NCI-H510A treated with DMSO at 0.1 percent for 48 hours (cell line): ENCODE results near the gene NF2.
A peak's percentile ranks its signal among the peaks of the same experiment; 100 is the strongest.

Source experiments
- DNase-seq: peaks from one replicate; lab custom pipeline; 2025; lab: John Stamatoyannopoulos, UW

NF2 gene

DNA sequence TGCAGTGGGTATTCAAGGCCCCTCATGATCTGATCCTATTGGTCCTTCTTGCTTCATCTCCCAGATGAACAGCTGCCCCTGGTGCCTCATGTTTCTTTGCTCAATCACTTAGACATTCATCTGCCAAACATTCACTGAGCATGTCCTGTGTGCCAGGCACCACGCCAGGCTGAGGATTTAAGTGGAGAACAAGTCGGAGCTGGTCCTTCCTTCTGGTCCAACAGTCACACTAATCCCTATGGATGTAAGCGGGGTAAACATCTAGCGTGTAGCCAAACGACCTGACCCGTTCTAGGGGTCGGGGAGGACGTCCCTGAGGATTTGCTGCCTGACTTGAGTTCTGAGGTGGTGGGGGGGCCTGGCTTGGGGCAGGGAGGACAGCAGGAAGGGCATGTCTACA is 141.5 kb downstream of the NF2 start:
- DNase-seq: peak; percentile 37

DNA sequence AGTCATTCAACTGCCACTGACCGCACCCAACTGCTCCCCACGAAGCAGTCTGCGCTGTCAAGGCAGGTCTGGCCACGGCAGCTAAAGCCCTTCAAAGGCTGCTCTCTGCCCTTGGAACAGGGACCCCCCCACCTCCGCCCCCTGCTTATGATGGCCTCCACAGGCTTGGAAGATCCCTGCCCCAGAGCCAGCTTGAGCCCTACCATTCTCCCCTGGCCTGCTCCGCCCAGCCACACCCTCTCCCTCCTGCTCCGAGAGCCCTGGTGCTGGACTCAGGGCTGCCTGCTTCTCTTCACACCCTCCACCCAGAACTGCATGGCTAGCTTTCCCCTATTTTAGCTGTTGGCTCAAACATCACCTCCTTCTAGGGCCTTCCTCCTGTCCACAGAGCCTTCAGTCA is 144.4 kb downstream of the NF2 start:
- DNase-seq: no peak
